ENCODE results near the gene NCS1.

Gene NCS1

GRCh38 chr9:130126721-130127433 is 45.3 kb upstream of the NCS1 start:
- H3K4me3 ChIP-seq (ENCODE audit: low read length, poor library complexity, severe bottlenecking): no peak overlapping the region
- no peaks in the 10 kb centered on the region for H3K9me3 ChIP-seq (ENCODE audit: insufficient read depth, low read depth, low read length)
- H3K79me2 ChIP-seq (ENCODE audit: insufficient read depth, low read length): no peaks in the 10 kb centered on the region
- no peaks in the 10 kb centered on the region for H4K20me1 ChIP-seq (ENCODE audit: insufficient read depth, low read length, poor library complexity, severe bottlenecking)
- H3F3A ChIP-seq (ENCODE audit: low read depth): peaks cover 3% of the 10 kb centered on the region; the same call in 1 of the 2 replicates
- H3K9me2 ChIP-seq (replicated peaks; ENCODE audit: low read depth, low read length): no peaks in the 10 kb centered on the region
- peaks cover 25% of the 10 kb centered on the region for H3K4me1 ChIP-seq (ENCODE audit: insufficient read depth, low read length, poor library complexity, severe bottlenecking)
- TF ChIP-seq EZH2phosphoT487 (IDR thresholded peaks at IDR 0.05; ENCODE audit: borderline replicate concordance) (no peak), CTCF (conservative IDR thresholded peaks at IDR 0.05; ENCODE audit: low read length) (no peak)
- H3K27me3 ChIP-seq (ENCODE audit: insufficient read depth, low read length, poor library complexity, severe bottlenecking): no peaks in the 10 kb centered on the region
- no peaks in the 10 kb centered on the region for H3K36me3 ChIP-seq (ENCODE audit: insufficient read depth, low read length)
- no peak overlapping the region for H2AFZ ChIP-seq (ENCODE audit: low read length)
- no peak overlapping the region for H3K4me2 ChIP-seq (ENCODE audit: low read depth, low read length, poor library complexity, severe bottlenecking)
- no peak overlapping the region for H3K9ac ChIP-seq (ENCODE audit: low read depth, low read length, poor library complexity, severe bottlenecking)

DNA sequence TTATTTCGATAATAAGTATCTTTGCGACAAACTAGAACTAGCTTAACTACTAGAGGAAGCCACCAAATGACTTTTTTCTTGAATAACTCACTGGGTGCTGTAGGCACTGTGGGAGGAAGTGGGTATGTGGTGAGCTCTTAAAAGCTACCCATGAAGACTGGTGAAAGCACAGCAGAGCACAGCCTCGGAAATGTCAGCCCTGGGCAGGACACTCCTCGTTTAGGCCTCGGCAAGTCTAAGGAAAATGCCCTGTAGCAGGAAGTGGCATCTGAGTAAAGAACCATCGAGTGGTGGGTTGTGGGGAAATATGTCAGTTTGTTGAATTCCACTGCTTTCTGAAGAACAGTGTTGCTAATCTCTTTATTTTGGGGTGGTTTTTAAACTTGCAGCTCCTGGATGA is 44.0 kb upstream of the NCS1 start:
- H3K9ac ChIP-seq (ENCODE audit: low read depth, low read length, poor library complexity, severe bottlenecking): peak overlapping the region; percentile 38
- H3K4me3 ChIP-seq (ENCODE audit: low read length, poor library complexity, severe bottlenecking): peak overlapping the region; percentile 26
- no peak for TF ChIP-seq CTCF (conservative IDR thresholded peaks at IDR 0.05; ENCODE audit: low read length)
- no peak for TF ChIP-seq EZH2phosphoT487 (IDR thresholded peaks at IDR 0.05; ENCODE audit: borderline replicate concordance)
- H3K4me1 ChIP-seq (ENCODE audit: insufficient read depth, low read length, poor library complexity, severe bottlenecking): peaks cover 25% of the 10 kb centered on the region
- no peak overlapping the region for H2AFZ ChIP-seq (ENCODE audit: low read length)
- no peaks in the 10 kb centered on the region for H3K79me2 ChIP-seq (ENCODE audit: insufficient read depth, low read length)
- no peaks in the 10 kb centered on the region for H3K9me3 ChIP-seq (ENCODE audit: insufficient read depth, low read depth, low read length)
- no peaks in the 10 kb centered on the region for H3K36me3 ChIP-seq (ENCODE audit: insufficient read depth, low read length)
- H3K4me2 ChIP-seq (ENCODE audit: low read depth, low read length, poor library complexity, severe bottlenecking): peak overlapping the region; percentile 75
- H3K9me2 ChIP-seq (replicated peaks; ENCODE audit: low read depth, low read length): no peaks in the 10 kb centered on the region
- H3F3A ChIP-seq (ENCODE audit: low read depth): peaks cover 3% of the 10 kb centered on the region; the same call in 1 of the 2 replicates
- H3K27me3 ChIP-seq (ENCODE audit: insufficient read depth, low read length, poor library complexity, severe bottlenecking): no peaks in the 10 kb centered on the region
- H4K20me1 ChIP-seq (ENCODE audit: insufficient read depth, low read length, poor library complexity, severe bottlenecking): no peaks in the 10 kb centered on the region

DNA sequence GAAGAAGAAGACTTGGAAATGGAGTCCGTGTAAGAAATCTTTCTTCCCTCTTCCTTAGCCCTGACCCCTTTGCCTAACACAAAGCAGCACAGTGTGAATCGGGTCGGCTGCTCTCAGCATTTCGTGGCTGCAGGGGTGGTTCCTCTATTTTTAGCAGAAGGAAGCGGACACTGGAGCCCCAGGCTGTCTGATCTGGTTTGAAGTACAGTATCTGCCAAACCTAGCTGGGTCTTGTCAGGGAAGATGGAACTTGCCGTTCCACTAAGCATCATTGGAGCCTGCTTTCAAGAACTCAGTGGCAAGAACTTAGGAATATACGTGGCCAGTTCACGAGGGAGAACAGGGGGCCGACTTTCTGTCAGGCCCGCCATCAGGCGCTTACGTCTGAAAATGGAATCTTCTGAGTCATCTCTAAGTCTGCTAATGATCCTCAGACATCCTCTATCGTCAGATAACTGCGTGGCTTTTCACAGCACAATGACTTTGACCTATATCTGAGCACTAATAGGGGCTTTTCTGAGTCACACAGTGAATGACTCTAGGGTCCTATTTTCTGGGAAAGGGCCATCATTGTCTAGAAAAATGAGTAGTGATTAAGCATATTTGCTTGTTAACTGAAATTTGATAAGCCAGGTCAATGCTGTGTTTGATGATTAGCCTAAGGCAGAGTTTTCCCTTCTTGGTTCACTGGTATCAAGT is 43.3 kb upstream of the NCS1 start:
- Histone ChIP-seq H2AFZ (ENCODE audit: low read length) (no peak overlapping the region), H3K27me3 (ENCODE audit: insufficient read depth, low read length, poor library complexity, severe bottlenecking) (no peaks in the 10 kb centered on the region), H3K9me3 (ENCODE audit: insufficient read depth, low read depth, low read length) (no peaks in the 10 kb centered on the region), H3K4me3 (ENCODE audit: low read length, poor library complexity, severe bottlenecking) (peak overlapping the region; percentile 26), H4K20me1 (ENCODE audit: insufficient read depth, low read length, poor library complexity, severe bottlenecking) (no peaks in the 10 kb centered on the region), H3K4me1 (ENCODE audit: insufficient read depth, low read length, poor library complexity, severe bottlenecking) (peaks cover 25% of the 10 kb centered on the region), H3F3A (ENCODE audit: low read depth) (peaks cover 3% of the 10 kb centered on the region; the same call in 1 of the 2 replicates), H3K36me3 (ENCODE audit: insufficient read depth, low read length) (no peaks in the 10 kb centered on the region), H3K9me2 (replicated peaks; ENCODE audit: low read depth, low read length) (no peaks in the 10 kb centered on the region), H3K4me2 (ENCODE audit: low read depth, low read length, poor library complexity, severe bottlenecking) (peak overlapping the region; percentile 75), H3K79me2 (ENCODE audit: insufficient read depth, low read length) (no peaks in the 10 kb centered on the region), H3K9ac (ENCODE audit: low read depth, low read length, poor library complexity, severe bottlenecking) (peak overlapping the region; percentile 38)
- TF ChIP-seq EZH2phosphoT487 (IDR thresholded peaks at IDR 0.05; ENCODE audit: borderline replicate concordance) (no peak), CTCF (conservative IDR thresholded peaks at IDR 0.05; ENCODE audit: low read length) (no peak)

Data from Loucy (cell line).